KMS-11 (cell line): ENCODE measurements around the gene EXOC7.

Experiments used
- H2AFZ ChIP-seq: fragments of 200-600 bp; sonication (generic); 2 replicates; pipeline ENCODE4 v1.6.1; 2016; ENCODE audit warnings: antibody characterized with exemption, mixed run types, low read depth
- H3K27ac ChIP-seq: fragments of 200-600 bp; sonication (generic); 2 replicates; pipeline ENCODE4 v1.6.1; 2016; ENCODE audit warnings: mild to moderate bottlenecking, mixed run types
- H3K27me3 ChIP-seq: fragments of 200-600 bp; sonication (generic); 2 replicates; pipeline ENCODE4 v1.6.1; 2017; ENCODE audit warnings: mild to moderate bottlenecking, low read depth, mixed run types, moderate library complexity; ENCODE audit not compliant: insufficient read depth
- H3K36me3 ChIP-seq: fragments of 200-600 bp; sonication (generic); 2 replicates; pipeline ENCODE4 v1.6.1; 2017; ENCODE audit warnings: mild to moderate bottlenecking, mixed run types; ENCODE audit not compliant: insufficient read depth
- H3K4me1 ChIP-seq: fragments of 200-600 bp; sonication (generic); 2 replicates; pipeline ENCODE4 v1.6.1; 2016; ENCODE audit warnings: mild to moderate bottlenecking, low read depth, mixed run types; ENCODE audit not compliant: poor library complexity, severe bottlenecking
- H3K4me2 ChIP-seq: fragments of 200-600 bp; sonication (generic); 2 replicates; pipeline ENCODE4 v1.7.0; 2016; ENCODE audit warnings: mild to moderate bottlenecking, mixed run types
- H3K4me3 ChIP-seq: fragments of 200-600 bp; sonication (generic); IDR thresholded peaks from 2 replicates; pipeline ENCODE4 v1.6.1; 2017; ENCODE audit warnings: low read depth, low read length, mixed read lengths; ENCODE audit not compliant: insufficient read depth
- H3K79me2 ChIP-seq: fragments of 200-600 bp; sonication (generic); 2 replicates; pipeline ENCODE4 v1.6.1; 2016; ENCODE audit warnings: low read depth, mixed run types; ENCODE audit not compliant: insufficient read depth
- H3K9ac ChIP-seq: fragments of 200-600 bp; sonication (generic); 2 replicates; pipeline ENCODE4 v1.6.1; 2016; ENCODE audit warnings: mild to moderate bottlenecking, mixed run types
- H4K20me1 ChIP-seq: fragments of 200-600 bp; sonication (generic); 2 replicates; pipeline ENCODE4 v1.6.1; 2016; ENCODE audit warnings: mild to moderate bottlenecking, mixed run types; ENCODE audit not compliant: insufficient read depth
- TF ChIP-seq, protein P1 (sequence below): fragments of 200-600 bp; sonication (generic); conservative IDR thresholded peaks from 2 replicates; pipeline ENCODE4 v1.6.1; 2017; ENCODE audit warnings: low read depth, mild to moderate bottlenecking, antibody characterized with exemption, low read length, moderate library complexity, mixed read lengths

The EXOC7 gene

DNA sequence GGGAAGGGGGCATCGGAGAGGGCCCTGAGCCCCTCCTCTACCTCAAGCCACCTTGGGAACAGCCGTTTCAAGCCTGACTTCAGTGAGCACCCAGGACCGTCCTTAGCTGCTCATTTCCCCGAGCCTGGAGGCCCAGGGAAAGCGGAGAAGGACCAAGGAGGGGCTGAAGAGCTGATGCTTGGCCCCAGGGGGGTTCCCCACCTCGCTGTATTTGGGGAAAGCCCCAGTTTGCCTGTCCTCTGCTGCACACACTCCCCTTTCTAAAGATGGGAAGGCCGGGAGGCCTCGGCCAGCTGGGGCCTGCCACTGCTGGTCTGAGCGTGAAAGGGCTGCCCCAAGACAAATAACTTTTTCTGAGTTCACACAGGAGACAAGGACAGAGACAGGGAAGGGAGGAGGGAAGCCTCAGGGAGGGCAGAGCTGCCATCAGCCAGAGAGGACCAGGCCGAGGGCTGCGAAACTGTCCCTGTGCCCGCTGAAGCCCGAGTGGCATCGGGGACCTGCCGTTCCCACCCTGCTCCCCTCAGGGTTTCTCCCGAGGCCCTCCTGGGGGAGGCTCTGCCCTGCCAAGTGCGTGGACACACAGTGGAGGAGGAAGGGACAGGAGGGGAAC lies 13.0 kb downstream of the EXOC7 start:
- Histone ChIP-seq H3K4me3 (no peak overlapping the region), H4K20me1 (no peaks in the 10 kb centered on the region), H3K36me3 (no peaks in the 10 kb centered on the region), H3K27ac (no peak overlapping the region), H3K4me1 (no peaks in the 10 kb centered on the region), H3K4me2 (no peak overlapping the region), H3K9ac (no peak overlapping the region), H3K79me2 (no peaks in the 10 kb centered on the region), H3K27me3 (no peaks in the 10 kb centered on the region), H2AFZ (no peak overlapping the region)
- TF ChIP-seq, protein P1, sequence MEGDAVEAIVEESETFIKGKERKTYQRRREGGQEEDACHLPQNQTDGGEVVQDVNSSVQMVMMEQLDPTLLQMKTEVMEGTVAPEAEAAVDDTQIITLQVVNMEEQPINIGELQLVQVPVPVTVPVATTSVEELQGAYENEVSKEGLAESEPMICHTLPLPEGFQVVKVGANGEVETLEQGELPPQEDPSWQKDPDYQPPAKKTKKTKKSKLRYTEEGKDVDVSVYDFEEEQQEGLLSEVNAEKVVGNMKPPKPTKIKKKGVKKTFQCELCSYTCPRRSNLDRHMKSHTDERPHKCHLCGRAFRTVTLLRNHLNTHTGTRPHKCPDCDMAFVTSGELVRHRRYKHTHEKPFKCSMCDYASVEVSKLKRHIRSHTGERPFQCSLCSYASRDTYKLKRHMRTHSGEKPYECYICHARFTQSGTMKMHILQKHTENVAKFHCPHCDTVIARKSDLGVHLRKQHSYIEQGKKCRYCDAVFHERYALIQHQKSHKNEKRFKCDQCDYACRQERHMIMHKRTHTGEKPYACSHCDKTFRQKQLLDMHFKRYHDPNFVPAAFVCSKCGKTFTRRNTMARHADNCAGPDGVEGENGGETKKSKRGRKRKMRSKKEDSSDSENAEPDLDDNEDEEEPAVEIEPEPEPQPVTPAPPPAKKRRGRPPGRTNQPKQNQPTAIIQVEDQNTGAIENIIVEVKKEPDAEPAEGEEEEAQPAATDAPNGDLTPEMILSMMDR: no peak

DNA sequence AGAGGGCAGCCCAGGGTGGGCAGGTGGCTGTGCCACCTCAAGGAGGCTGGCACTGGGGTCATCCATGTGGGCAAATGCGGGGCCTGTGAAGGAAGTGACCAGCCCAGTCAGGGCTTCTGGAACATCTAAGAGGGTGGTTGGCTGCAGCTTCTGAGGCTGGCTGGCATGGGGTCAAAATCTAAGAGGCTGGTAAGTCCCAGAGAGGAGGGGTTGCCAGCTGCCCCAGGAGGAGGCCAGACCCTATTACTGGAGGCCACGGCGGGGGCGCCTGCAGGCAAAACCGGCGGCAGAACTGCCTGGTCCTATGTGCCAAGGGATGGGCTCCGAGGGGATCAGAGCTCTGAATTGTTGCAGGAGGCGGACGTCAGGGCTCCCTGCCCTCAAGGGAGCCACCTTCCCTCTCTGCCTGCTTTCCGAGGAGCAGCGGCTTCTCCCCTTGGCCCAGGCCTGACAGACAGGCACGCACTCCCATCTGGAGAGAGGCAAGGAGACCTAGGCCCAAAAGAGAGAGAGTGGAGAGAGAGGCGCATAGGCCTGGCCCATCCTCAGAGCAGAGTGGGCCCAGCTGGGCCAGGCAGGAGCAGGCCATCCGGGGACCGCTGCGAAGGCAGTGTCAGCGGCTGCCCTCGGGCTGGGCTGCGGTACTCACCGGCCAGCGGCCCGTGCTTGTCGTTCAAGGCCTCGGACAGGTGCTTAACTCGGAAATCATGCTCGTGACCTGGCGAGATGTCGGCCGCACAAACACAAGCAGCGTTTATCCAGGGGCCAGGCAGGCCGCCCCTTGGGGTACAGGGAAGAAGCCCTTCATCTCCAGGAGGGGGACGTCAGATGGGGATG lies 13.7 kb downstream of the EXOC7 start:
- Histone ChIP-seq H3K36me3 (no peaks in the 10 kb centered on the region), H3K4me2 (no peak overlapping the region), H3K9ac (no peak overlapping the region), H4K20me1 (no peaks in the 10 kb centered on the region), H3K27ac (no peak overlapping the region), H3K27me3 (no peaks in the 10 kb centered on the region), H3K79me2 (no peaks in the 10 kb centered on the region), H3K4me1 (no peaks in the 10 kb centered on the region), H2AFZ (no peak overlapping the region), H3K4me3 (no peak overlapping the region)
- TF ChIP-seq, protein P1: no peak

DNA sequence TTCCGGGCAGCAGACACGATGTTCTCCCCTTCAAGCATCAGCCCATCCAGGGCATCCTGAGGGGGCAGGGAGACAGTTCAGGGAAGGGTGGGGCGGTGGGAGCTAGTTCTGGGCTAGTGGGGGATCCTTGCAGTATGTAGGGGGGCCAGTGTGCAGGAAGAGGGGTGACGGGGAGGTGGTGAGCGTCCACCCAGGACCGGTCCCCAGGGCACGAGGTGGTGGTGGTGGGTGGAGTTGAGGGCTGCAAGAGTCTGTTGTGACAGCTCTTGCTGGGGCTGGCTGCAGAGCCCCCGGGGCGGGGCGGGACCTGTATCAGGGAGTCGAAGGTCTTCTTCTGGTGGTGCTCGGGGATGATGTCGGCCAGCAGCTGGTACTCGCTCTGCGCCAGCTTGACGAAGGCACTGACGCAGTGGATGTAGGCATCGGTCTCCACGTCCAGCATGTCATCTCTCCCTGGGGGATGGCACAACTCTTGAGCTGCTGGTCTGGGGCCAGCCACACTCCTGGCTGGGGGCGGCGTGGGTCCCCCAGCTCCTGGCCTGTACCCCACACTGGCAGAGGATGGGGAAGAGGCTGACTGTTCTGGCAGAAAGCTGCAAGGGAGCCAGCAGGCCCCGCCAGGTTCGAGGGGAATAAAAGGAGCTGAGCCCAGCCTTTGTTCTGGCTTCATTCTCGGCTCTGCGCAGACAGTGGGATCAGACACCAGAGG lies 14.6 kb downstream of the EXOC7 start:
- Histone ChIP-seq H3K9ac (no peak overlapping the region), H3K4me1 (no peaks in the 10 kb centered on the region), H2AFZ (no peak overlapping the region), H3K36me3 (no peaks in the 10 kb centered on the region), H3K27me3 (no peaks in the 10 kb centered on the region), H3K4me3 (no peak overlapping the region), H3K4me2 (no peak overlapping the region), H4K20me1 (no peaks in the 10 kb centered on the region), H3K79me2 (no peaks in the 10 kb centered on the region), H3K27ac (no peak overlapping the region)
- TF ChIP-seq, protein P1: no peak

DNA sequence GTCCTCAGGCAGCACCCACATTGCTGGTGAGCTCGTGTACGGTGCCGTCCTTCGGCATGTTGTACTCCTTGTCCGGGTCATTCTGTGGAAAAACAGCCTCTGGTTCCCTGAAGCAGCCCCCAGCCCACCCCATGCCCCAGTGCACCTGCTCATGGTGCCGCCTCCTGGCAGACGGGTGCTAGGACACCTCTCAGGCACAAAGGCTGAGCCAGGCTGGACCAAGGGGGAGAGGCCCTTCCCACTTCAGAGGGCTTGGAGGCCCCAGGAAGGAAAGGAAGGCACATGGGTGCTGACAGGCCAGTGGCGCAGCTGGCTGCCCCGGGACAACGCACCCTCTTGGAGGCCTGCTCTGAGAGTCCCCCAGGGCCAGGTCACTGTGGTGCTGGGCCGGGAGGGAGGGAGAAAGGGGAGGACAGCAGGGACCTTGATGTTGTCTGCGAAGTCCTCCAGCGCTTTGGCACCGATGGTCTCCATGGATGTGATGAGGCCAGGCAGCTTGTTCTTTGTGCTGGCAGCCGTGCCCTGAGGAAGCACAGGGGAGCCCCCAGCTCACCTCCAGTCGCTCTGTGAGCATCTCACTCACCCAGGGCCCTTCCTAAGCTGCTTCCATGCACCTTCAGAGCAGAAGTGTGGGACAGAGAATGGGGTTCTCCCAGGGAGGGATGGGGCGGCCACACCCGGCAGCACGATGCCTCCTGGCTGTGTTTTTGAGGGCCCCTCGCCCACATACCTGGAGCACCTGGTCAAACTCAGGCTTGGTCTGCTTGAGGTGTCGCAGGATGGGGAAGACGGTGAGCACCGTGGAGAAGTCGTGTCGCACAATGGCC lies 15.3 kb downstream of the EXOC7 start:
- Histone ChIP-seq H3K27me3 (no peaks in the 10 kb centered on the region), H3K9ac (no peak overlapping the region), H3K36me3 (no peaks in the 10 kb centered on the region), H3K4me2 (no peak overlapping the region), H3K27ac (no peak overlapping the region), H3K79me2 (no peaks in the 10 kb centered on the region), H2AFZ (no peak overlapping the region), H3K4me3 (no peak overlapping the region), H3K4me1 (no peaks in the 10 kb centered on the region), H4K20me1 (no peaks in the 10 kb centered on the region)
- TF ChIP-seq, protein P1: peak; percentile 25; the same call in 1 of the 2 replicates
